ENCODE results near the gene CUL3.
"Not testable (repeated sequence)": the region's sequence is repeated elsewhere in the genome, so short reads cannot be mapped to it uniquely, and the experiment has no call there.

The CUL3 gene

DNA sequence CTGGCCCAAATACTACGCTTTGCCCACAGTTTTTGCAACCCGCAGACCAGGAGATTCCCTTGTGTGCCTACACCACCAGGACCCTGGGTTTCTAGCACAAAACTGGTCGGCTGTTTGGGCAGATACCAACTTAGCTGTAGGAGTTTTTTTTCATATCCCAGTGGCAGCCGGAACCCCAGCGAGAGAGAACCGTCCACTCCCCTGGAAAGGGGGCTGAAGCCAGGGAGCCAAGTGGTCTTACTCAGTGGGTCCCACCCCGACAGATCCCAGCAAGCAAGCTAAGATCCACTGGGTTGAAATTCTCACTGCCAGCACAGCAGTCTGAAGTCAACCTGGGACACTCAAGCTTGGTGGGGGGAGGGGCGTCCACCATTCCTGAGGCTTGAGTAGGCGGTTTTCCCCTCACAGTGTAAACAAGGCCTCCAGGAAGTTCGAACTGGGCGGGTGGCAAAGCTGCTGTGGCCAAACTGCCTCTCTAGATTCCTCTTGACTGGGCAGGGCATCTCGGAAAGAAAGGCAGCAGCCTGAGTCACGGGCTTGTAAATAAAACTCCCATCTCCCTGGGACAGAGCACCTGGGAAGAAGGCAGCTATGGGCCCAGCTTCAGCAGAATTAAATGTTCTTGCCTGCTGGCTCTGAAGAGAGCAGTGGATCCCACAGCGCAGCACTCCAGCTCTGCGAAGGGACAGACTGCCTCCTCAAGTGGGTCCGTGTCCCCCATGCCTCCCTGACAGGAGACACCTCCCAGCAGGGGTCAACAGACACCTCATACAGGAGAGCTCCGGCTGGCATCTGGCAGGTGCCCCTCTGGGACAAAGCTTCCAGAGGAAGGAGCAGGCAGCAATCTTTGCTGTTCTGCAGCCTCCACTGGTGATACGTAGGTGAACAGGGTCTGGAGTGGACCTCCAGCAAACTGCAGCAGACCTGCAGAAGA is 99.8 kb downstream of the CUL3 start:
- Histone ChIP-seq H3K27ac (ENCODE audit: low read depth, low read length) (peak overlapping the region; percentile 72), H3K4me1 (ENCODE audit: control insufficient read depth, insufficient read depth, low read length, unreplicated experiment) (peaks cover 25% of the 10 kb centered on the region), H3K79me2 (ENCODE audit: control insufficient read depth, insufficient read depth, low read length, unreplicated experiment) (peaks cover 12% of the 10 kb centered on the region)
- not testable (repeated sequence) for H3K27me3 ChIP-seq (ENCODE audit: insufficient read depth, low read length); H3K36me3 ChIP-seq (ENCODE audit: insufficient read depth, low read length); H3K4me3 ChIP-seq (ENCODE audit: low read depth, low read length); H2AFZ ChIP-seq (ENCODE audit: low read length, unreplicated experiment)

DNA sequence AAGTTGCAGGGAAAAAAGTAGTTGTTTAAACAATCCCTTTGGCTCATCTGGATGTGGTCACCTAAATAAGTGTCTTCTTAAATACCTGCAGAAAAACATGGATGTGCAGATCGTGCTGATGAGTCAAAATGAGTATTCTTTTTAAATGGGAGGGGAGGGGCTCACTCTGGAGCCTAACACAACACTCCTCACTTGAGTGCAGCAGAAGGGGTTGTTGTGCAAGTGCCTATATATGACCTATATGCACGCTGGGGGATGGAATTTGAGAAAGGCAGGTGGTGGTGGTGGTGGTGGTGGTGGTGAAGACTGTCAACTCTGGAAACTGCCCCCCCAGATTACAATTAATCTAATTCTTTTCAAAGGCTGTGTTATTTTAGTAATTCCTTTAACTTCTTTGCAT is 105.3 kb downstream of the CUL3 start:
- Histone ChIP-seq H3K27ac (ENCODE audit: low read depth, low read length) (no peak overlapping the region), H3K79me2 (ENCODE audit: control insufficient read depth, insufficient read depth, low read length, unreplicated experiment) (no peaks in the 10 kb centered on the region), H3K4me1 (ENCODE audit: control insufficient read depth, insufficient read depth, low read length, unreplicated experiment) (peaks cover 12% of the 10 kb centered on the region), H2AFZ (ENCODE audit: low read length, unreplicated experiment) (no peak overlapping the region), H3K36me3 (ENCODE audit: insufficient read depth, low read length) (peaks cover 30% of the 10 kb centered on the region), H3K4me3 (ENCODE audit: low read depth, low read length) (no peak overlapping the region), H3K27me3 (ENCODE audit: insufficient read depth, low read length) (no peaks in the 10 kb centered on the region)

DNA sequence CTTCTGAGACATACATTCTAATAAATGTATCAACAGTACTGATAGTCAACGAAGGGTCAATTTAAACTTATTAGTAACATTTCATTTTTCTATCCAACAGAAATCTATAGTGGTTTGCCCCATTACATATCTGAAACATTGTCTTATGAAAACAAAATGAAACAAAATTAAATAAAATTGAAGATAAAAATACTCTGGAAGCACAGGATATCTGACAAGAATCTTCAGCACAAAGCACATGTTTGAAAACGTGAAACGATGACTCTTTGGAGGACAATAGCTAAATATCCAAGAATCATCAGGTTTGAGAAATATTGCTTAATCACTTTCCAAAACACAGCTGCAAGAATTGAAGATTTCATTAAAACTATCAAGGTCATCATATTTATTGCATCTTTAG is 112.3 kb downstream of the CUL3 start:
- Histone ChIP-seq H3K4me3 (ENCODE audit: low read depth, low read length) (no peak overlapping the region), H3K27me3 (ENCODE audit: insufficient read depth, low read length) (no peaks in the 10 kb centered on the region), H3K4me1 (ENCODE audit: control insufficient read depth, insufficient read depth, low read length, unreplicated experiment) (no peaks in the 10 kb centered on the region), H3K79me2 (ENCODE audit: control insufficient read depth, insufficient read depth, low read length, unreplicated experiment) (no peaks in the 10 kb centered on the region), H2AFZ (ENCODE audit: low read length, unreplicated experiment) (no peak overlapping the region), H3K27ac (ENCODE audit: low read depth, low read length) (no peak overlapping the region), H3K36me3 (ENCODE audit: insufficient read depth, low read length) (peaks cover 30% of the 10 kb centered on the region)

DNA sequence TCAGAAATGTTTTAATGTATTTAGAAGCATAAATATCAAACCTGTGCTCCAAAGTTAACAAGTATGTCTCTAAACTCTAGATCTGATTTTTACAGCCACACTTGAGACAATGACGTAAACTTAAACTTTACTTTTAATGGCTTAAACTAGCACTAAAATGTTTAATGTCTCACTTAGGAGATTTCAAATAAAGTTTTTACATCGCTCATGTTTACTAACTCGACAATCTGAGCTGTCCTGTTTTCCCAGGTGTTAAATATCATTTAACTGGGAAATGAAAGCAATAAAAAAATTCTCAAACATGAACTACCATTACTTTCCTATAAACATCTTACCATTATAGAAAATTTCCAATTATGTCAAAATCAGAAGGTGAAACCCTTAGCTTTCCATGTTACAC is 113.0 kb downstream of the CUL3 start:
- H3K4me1 ChIP-seq (ENCODE audit: control insufficient read depth, insufficient read depth, low read length, unreplicated experiment), result no peaks in the 10 kb centered on the region
- H3K4me3 ChIP-seq (ENCODE audit: low read depth, low read length), result no peak overlapping the region
- peaks cover 23% of the 10 kb centered on the region for H3K36me3 ChIP-seq (ENCODE audit: insufficient read depth, low read length)

DNA sequence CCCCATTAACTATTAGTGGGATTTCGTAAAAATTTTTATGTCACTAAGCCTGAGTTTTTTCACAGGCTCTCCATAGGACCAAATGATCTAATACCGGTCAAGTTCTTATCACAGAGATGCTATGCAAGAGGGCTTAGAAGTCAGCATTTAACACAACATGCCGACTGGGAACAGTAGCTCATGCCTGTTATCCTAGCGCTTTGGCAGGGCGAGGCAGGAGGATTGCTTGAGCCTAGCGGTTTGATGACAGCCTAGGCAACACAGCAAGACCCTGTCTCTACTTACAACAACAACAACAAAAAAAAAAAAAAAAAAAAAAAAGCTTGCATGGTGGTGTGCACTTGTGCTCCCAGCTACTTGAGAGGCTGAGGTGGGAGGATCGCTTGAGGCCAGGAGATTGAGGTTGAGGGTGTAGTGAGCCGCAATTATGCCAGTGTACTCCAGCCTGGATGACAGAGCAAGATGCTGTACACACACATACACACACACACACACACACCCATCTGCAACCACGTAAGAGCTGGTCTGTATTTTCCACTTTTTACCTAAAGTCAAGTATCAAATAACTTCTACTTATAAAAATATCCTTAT is 115.7 kb downstream of the CUL3 start:
- Histone ChIP-seq H3K27ac (ENCODE audit: low read depth, low read length) (no peak overlapping the region), H3K4me1 (ENCODE audit: control insufficient read depth, insufficient read depth, low read length, unreplicated experiment) (no peaks in the 10 kb centered on the region), H3K27me3 (ENCODE audit: insufficient read depth, low read length) (no peaks in the 10 kb centered on the region), H3K79me2 (ENCODE audit: control insufficient read depth, insufficient read depth, low read length, unreplicated experiment) (no peaks in the 10 kb centered on the region), H3K36me3 (ENCODE audit: insufficient read depth, low read length) (peaks cover 13% of the 10 kb centered on the region), H2AFZ (ENCODE audit: low read length, unreplicated experiment) (no peak overlapping the region), H3K4me3 (ENCODE audit: low read depth, low read length) (no peak overlapping the region)

More for the DNA sequence above, 113.0 kb downstream of the CUL3 start:
- no peaks in the 10 kb centered on the region for H3K79me2 ChIP-seq (ENCODE audit: control insufficient read depth, insufficient read depth, low read length, unreplicated experiment)
- no peak overlapping the region for H3K27ac ChIP-seq (ENCODE audit: low read depth, low read length)
- no peaks in the 10 kb centered on the region for H3K27me3 ChIP-seq (ENCODE audit: insufficient read depth, low read length)
- H2AFZ ChIP-seq (ENCODE audit: low read length, unreplicated experiment), result no peak overlapping the region

DNA sequence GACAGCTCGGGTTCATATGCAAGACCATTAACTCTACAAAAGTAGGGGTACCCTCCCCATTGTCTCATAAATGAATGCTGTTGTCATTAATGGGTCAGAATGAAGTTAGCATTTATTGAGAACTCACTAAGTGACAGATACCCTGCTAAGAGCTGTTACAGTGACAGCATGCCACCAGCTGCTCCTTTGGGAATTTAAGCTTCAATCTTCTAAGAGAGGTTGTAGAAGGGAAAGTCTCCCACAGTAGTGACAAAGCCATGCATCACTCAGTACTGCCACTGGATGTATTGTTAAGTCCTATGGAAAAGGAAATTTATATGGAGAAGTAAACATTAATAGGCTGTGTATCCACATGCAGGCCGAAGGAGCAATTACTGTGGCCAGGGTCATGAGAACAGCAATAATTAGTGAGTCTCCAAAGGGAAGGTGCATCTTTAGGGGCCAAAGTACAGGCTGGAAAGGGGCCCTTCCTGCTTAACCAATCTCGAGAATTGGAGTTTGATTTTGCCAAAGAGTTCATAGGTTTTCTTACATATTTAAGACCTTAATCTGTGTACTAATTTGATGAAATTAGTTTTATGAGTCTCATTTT is 118.8 kb downstream of the CUL3 start:
- H3K4me3 ChIP-seq (ENCODE audit: low read depth, low read length), result no peak overlapping the region
- no peaks in the 10 kb centered on the region for H3K79me2 ChIP-seq (ENCODE audit: control insufficient read depth, insufficient read depth, low read length, unreplicated experiment)
- H2AFZ ChIP-seq (ENCODE audit: low read length, unreplicated experiment), result no peak overlapping the region
- H3K4me1 ChIP-seq (ENCODE audit: control insufficient read depth, insufficient read depth, low read length, unreplicated experiment), result no peaks in the 10 kb centered on the region
- no peaks in the 10 kb centered on the region for H3K36me3 ChIP-seq (ENCODE audit: insufficient read depth, low read length)
- H3K27me3 ChIP-seq (ENCODE audit: insufficient read depth, low read length), result no peaks in the 10 kb centered on the region
- H3K27ac ChIP-seq (ENCODE audit: low read depth, low read length), result no peak overlapping the region

DNA sequence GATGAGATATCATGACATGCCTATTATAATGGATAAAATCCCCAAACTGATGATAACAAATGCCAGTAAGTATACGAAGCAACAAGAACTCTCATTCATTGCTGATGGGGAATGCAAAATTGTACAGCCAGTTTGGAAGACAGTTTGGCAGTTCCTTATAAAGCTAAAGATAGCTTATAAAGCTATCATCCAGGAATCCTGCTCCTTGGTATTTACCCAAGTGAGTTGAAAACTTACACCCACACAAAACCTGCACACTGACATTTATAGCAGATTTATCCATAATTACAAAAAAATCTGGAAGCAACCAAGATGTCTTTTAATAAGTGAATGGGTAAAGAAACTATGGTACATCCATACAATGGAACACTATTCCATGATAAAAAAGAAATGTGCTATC is 123.8 kb downstream of the CUL3 start:
- H3K36me3 ChIP-seq (ENCODE audit: insufficient read depth, low read length), result no peaks in the 10 kb centered on the region
- no peaks in the 10 kb centered on the region for H3K27me3 ChIP-seq (ENCODE audit: insufficient read depth, low read length)
- no peak overlapping the region for H3K4me3 ChIP-seq (ENCODE audit: low read depth, low read length)
- no peak overlapping the region for H2AFZ ChIP-seq (ENCODE audit: low read length, unreplicated experiment)
- H3K4me1 ChIP-seq (ENCODE audit: control insufficient read depth, insufficient read depth, low read length, unreplicated experiment), result no peaks in the 10 kb centered on the region
- H3K79me2 ChIP-seq (ENCODE audit: control insufficient read depth, insufficient read depth, low read length, unreplicated experiment), result no peaks in the 10 kb centered on the region
- H3K27ac ChIP-seq (ENCODE audit: low read depth, low read length), result no peak overlapping the region

DNA sequence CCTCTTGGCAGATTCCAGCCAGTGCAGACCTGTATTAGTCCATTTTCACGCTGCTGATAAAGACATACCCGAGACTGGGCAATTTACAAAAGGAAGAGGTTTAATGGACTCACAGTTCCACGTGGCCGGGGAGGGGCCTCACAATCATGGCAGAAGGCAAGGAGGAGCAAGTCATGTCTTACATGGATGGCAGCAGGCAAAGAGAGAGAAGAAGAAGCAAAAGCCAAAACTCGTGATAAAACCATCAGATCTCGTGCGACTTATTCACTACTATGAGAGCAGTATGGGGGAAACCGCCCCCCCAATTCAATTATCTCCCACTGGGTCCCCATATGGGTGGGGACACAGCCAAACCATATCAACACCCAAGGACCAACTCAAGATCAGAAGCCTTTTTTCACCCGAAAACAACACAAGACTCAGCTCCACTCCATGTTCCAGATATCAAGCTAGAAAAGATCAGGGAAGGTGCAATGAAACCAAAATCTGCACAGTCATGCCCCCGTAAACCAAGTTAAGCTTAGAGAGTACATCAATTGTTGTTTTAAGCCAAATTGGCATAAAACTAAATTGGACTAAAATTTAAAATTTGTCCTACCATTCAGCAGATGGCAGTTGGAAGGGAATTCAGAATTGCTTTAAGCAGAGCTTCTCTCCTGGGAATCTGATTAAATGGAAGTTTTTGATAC is 127.6 kb downstream of the CUL3 start:
- Histone ChIP-seq H2AFZ (ENCODE audit: low read length, unreplicated experiment) (no peak overlapping the region), H3K36me3 (ENCODE audit: insufficient read depth, low read length) (no peaks in the 10 kb centered on the region), H3K27me3 (ENCODE audit: insufficient read depth, low read length) (no peaks in the 10 kb centered on the region), H3K79me2 (ENCODE audit: control insufficient read depth, insufficient read depth, low read length, unreplicated experiment) (no peaks in the 10 kb centered on the region), H3K27ac (ENCODE audit: low read depth, low read length) (no peak overlapping the region), H3K4me3 (ENCODE audit: low read depth, low read length) (no peak overlapping the region), H3K4me1 (ENCODE audit: control insufficient read depth, insufficient read depth, low read length, unreplicated experiment) (no peaks in the 10 kb centered on the region)

DNA sequence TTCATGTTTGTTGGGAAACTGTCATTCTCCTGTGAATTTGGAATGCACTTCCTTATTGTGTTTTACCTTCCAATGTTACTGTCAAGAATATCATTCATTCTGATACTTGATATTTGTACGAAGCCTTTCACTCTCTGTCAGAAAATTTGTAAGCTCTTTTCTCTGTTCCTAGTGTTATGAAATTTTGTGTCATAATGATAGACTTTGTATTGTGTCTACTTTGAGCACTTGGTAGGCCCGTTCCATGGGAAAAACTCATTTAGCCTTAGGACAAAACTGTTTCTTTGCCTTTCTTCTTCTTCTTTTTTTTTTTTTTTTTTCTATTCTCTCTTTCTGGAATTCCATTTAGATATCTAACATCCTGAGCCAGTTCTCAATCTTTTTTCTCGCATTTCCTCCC is 131.3 kb downstream of the CUL3 start:
- Histone ChIP-seq H3K4me3 (ENCODE audit: low read depth, low read length) (no peak overlapping the region), H3K4me1 (ENCODE audit: control insufficient read depth, insufficient read depth, low read length, unreplicated experiment) (no peaks in the 10 kb centered on the region), H2AFZ (ENCODE audit: low read length, unreplicated experiment) (no peak overlapping the region), H3K79me2 (ENCODE audit: control insufficient read depth, insufficient read depth, low read length, unreplicated experiment) (no peaks in the 10 kb centered on the region), H3K36me3 (ENCODE audit: insufficient read depth, low read length) (no peaks in the 10 kb centered on the region), H3K27ac (ENCODE audit: low read depth, low read length) (no peak overlapping the region), H3K27me3 (ENCODE audit: insufficient read depth, low read length) (no peaks in the 10 kb centered on the region)

DNA sequence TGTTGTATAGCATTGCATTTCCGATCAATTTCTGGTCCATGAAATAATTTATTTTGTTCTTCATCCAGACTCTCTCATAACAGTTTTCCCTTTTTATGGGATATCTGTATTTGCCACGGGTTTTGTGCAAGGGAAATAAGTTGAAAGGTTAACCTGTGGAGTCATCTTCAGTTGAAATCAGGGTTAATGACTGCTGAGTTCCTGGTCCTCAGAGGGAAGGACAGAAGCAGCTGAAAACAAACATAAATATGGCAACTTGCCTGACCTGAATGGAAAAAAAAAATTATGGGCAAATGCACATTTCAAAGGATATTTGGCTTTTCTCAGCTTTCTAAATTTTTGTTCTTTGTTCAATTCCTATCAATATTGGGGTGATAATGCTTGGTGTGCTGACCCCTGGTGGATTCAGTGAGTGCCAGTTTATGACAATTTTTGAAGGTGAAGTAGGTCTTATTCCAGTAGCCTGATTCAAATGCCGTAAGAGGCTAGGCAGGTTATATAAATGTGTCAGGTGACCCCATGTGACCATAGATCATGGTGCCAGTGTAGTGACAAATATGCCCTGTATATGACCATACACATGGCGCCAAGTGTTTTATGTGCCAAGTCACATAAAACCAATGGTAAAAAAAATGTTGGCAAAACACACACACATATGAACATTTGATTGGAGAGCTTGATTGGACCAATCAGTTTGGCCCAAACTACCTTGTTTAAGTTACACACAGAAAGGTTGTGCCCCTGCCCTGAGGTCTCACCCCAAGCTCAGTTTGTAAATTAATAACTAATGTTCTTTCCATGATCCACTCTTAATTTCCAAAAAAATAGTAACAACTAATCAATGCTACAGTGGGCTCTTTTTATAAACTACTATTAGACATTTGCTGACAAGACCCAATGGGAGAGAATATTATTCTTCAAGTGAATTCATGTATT is 135.7 kb downstream of the CUL3 start:
- Histone ChIP-seq H3K27ac (ENCODE audit: low read depth, low read length) (no peak overlapping the region), H3K4me1 (ENCODE audit: control insufficient read depth, insufficient read depth, low read length, unreplicated experiment) (no peaks in the 10 kb centered on the region), H3K4me3 (ENCODE audit: low read depth, low read length) (no peak overlapping the region), H3K27me3 (ENCODE audit: insufficient read depth, low read length) (no peaks in the 10 kb centered on the region), H3K79me2 (ENCODE audit: control insufficient read depth, insufficient read depth, low read length, unreplicated experiment) (no peaks in the 10 kb centered on the region), H3K36me3 (ENCODE audit: insufficient read depth, low read length) (no peaks in the 10 kb centered on the region), H2AFZ (ENCODE audit: low read length, unreplicated experiment) (no peak overlapping the region)
